Measurements from ENCODE around the gene UBL4A.

The UBL4A gene

DNA sequence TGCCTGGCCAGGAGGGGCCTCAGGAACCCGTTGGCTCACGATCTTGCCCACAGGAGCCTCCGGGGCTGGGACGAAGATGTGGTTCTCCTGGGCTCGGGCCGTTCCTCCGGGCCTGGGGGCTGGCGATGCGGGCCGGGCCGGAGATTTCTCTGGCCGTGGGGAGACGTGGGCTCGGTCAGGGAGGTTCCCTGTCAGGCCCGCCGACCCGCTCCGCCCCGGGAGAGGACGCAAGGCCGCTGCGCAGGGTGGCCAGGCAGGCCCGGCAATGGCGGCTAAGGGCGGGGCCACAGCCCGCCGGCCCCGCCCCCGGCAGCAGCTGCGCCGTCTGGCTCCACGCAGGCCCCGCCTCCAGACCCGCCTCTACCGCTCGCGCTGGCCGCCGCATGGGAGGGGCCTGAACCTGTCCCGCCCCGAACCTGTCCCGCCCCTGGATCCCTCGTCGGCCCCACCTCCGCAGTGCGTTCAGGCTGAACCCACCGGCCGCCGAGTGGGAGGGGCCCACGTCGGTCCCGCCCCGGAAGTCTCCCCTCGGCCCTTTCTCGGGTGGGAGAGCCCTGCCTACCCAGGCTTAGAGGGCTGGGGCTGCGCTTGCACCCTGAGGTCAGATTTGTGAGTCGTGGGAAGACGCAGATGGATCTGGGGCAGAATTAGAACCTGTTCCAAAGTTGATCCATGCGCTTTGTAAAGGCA, 29.7 kb upstream of the UBL4A start, which contains the start of gene FAM3A:
Gene FAM3A, minus strand, starts transcription at position 267 of the 690 bp plus-strand sequence. CDS start 460 bp downstream, outside the sequence.
- TF ChIP-seq, protein P1, sequence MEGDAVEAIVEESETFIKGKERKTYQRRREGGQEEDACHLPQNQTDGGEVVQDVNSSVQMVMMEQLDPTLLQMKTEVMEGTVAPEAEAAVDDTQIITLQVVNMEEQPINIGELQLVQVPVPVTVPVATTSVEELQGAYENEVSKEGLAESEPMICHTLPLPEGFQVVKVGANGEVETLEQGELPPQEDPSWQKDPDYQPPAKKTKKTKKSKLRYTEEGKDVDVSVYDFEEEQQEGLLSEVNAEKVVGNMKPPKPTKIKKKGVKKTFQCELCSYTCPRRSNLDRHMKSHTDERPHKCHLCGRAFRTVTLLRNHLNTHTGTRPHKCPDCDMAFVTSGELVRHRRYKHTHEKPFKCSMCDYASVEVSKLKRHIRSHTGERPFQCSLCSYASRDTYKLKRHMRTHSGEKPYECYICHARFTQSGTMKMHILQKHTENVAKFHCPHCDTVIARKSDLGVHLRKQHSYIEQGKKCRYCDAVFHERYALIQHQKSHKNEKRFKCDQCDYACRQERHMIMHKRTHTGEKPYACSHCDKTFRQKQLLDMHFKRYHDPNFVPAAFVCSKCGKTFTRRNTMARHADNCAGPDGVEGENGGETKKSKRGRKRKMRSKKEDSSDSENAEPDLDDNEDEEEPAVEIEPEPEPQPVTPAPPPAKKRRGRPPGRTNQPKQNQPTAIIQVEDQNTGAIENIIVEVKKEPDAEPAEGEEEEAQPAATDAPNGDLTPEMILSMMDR (IDR thresholded peaks at IDR 0.05; ENCODE audit: low read depth, low read length, missing control alignments) = no peak
- DNase-seq (ENCODE audit: extremely low read depth, low read depth) = no peak

DNA sequence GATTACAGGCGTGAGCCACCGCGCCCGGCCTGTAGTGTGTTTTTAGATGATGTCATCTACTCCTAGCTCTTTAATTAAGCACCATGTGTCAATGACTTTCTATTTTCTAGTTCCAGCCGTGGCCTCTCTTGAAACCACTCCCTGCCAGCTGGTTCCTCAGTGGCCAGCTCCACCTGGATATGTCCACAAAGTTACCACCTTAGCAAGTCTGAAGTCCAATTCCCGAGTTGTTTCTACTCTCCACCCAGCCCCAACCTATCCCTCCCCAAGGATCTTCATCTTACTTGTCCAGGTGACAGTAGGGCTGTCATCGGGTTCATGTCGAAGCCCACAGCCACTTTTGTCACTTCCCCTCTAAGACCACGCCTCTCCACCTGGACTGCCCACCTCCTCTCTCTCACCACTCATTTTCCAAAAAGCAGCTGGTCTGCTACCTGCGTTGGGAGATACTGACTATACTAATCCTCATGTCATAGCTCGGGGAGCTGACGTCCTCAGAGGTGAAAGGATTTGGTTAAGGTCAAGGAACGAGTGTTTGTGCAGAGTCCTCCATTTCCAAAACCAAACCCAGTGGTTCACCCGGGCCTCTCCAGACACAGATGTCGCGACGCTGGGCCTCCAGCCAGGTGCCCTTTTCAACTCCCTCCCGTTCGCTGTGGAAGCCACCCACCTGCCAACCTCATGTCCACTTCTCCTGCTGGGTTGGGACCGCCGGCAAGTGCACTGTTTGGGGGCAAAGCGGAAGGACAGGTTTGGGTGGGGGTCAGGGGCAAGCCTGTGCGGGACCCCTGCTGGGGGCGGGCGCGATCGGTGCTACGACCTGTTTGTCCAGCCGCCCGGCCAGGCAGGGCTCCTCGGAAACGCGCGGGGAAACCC, 28.9 kb upstream of the UBL4A start:
- no peak for DNase-seq (ENCODE audit: extremely low read depth, low read depth)
- TF ChIP-seq, protein P1 (IDR thresholded peaks at IDR 0.05; ENCODE audit: low read depth, low read length, missing control alignments) = no peak
- peak overlapping the region; percentile 57 for H3K4me3 ChIP-seq (replicated peaks; ENCODE audit: low read depth, low read length)

More for the DNA sequence above, 29.7 kb upstream of the UBL4A start, which contains the start of gene FAM3A:
- peak within 1 kb of the TSS; percentile 57 for H3K4me3 ChIP-seq (replicated peaks; ENCODE audit: low read depth, low read length)

DNA sequence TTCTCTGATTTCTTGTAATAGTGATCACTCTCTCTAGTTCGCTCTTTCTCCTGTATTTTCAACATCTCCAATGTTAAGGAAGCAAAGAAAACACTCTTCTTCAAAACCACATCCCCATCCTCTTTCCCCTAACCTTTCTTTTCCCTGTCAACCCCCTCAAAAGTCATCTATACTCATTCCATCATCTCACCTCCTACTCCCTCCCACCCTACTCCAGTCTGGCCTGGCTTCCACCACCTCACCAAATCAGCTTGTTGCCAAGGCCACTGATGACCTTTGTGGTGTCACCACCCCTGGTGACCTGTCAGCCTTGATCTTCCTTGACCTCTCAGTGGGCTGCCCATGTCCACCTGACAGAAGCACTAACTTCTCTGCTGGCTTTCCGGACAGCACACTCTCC, 27.3 kb upstream of the UBL4A start:
- TF ChIP-seq, protein P1 (IDR thresholded peaks at IDR 0.05; ENCODE audit: low read depth, low read length, missing control alignments) = no peak
- no peak overlapping the region for H3K4me3 ChIP-seq (replicated peaks; ENCODE audit: low read depth, low read length)
- no peak for DNase-seq (ENCODE audit: extremely low read depth, low read depth)

DNA sequence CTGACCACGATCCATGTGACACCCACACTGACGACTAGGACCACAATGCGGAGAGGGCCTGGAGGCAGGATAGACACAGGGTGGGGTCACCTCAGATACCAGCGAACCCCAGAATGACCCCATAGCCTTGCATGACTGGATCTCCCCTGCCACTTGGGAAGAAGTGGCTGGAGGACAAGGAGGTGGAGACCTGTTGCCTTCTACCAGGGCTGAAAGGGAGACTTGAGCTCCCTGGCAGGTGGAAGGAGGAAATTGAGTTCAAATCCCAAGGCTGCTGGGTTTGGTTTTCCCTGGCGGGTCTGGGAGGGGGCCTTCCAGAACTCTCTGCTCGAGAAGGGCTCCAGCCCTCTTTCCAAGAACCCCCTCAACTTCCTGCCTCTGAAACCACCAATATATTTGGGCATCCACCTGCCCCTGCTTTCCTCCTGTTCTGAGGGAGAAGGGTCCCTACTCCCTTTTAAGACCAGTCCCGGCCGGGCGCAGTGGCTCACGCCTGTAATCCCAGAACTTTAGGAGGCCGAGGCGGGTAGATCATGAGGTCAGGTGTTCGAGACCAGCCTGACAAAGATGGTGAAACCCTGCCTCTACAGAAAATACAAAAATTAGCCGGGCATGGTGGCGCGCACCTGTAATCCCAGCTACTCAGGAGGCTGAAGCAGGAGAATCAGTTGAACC, 26.6 kb upstream of the UBL4A start:
- TF ChIP-seq, protein P1 (IDR thresholded peaks at IDR 0.05; ENCODE audit: low read depth, low read length, missing control alignments) = no peak
- DNase-seq (ENCODE audit: extremely low read depth, low read depth) = no peak
- H3K4me3 ChIP-seq (replicated peaks; ENCODE audit: low read depth, low read length) = no peak overlapping the region

DNA sequence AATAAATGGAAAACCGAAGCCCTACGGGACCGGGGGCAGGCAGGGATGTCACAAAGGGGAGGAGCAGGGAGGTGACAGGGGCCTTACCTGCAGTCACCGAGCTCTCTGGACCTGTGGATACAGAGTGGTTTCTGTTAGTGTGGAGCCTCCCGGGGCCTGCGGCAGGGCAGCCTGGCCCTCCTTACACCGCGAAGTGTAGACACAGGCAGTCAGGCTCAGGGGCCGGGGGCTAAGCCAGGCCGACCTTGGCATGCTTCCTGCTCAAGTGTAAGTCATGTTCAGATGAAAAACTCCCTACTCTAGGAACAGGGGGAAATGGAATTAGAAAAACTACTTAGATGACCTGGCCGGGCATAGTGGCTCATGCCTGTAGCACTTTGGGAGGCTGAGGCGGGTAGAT, 25.3 kb upstream of the UBL4A start:
- DNase-seq (ENCODE audit: extremely low read depth, low read depth) = no peak
- TF ChIP-seq, protein P1 (IDR thresholded peaks at IDR 0.05; ENCODE audit: low read depth, low read length, missing control alignments) = no peak
- no peak overlapping the region for H3K4me3 ChIP-seq (replicated peaks; ENCODE audit: low read depth, low read length)

DNA sequence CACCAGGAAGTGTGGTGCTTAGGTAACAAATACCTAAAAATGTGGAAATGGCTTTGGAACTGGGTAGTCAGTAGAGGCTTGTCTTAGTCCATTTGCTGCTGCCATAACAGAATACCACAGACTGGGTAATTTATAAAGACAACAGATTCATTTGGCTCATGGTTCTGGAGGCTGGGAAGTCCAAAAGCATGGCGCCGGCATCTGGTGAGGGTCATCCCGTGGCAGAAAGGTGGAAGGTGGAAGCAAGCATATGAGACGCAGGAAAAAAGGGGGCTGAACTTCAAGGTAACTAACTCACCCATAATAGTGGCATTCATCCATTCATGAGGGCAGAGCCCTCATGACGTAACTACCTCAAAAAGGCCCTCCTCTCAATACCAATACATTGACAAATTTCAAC, 23.0 kb upstream of the UBL4A start:
- DNase-seq (ENCODE audit: extremely low read depth, low read depth) = no peak
- H3K4me3 ChIP-seq (replicated peaks; ENCODE audit: low read depth, low read length) = no peak overlapping the region
- TF ChIP-seq, protein P1 (IDR thresholded peaks at IDR 0.05; ENCODE audit: low read depth, low read length, missing control alignments) = no peak

Measured in HFF-Myc (cell line).